HG03342 (cell line): ENCODE results near the gene SSR1.

Source experiments
- ATAC-seq: cut with Tn5 transposase; IDR thresholded peaks from one replicate; pipeline ENCODE4 v1.9.1; 2021; ENCODE audit warnings: mild to moderate bottlenecking, moderate library complexity; ENCODE audit not compliant: unreplicated experiment

Gene SSR1

GRCh38 chr6:7241709-7242645 is 71.0 kb downstream of the SSR1 start:
- no peak for ATAC-seq

GRCh38 chr6:7241160-7241559 is 71.8 kb downstream of the SSR1 start:
- no peak for ATAC-seq

- no peak for ATAC-seq
Observed at GRCh38 chr6:7240351-7240750, 72.6 kb downstream of the SSR1 start.

- no peak for ATAC-seq
Observed at GRCh38 chr6:7239590-7239948, 73.4 kb downstream of the SSR1 start.

- ATAC-seq: peak; percentile 68
Observed at GRCh38 chr6:7238900-7239589, 74.0 kb downstream of the SSR1 start.

- no peak for ATAC-seq
Observed at GRCh38 chr6:7238526-7238899, 74.5 kb downstream of the SSR1 start.

- ATAC-seq: no peak
Observed at GRCh38 chr6:7237653-7238188, 75.3 kb downstream of the SSR1 start.

GRCh38 chr6:7236306-7237209 is 76.4 kb downstream of the SSR1 start:
- peak; percentile 67 for ATAC-seq

GRCh38 chr6:7235712-7236305 is 77.2 kb downstream of the SSR1 start:
- no peak for ATAC-seq

- ATAC-seq: no peak
Observed at GRCh38 chr6:7234547-7234946, 78.5 kb downstream of the SSR1 start.

GRCh38 chr6:7232351-7232750 is 80.6 kb downstream of the SSR1 start:
- no peak for ATAC-seq

GRCh38 chr6:7230956-7231713 is 81.9 kb downstream of the SSR1 start:
- no peak for ATAC-seq

- no peak for ATAC-seq
Observed at GRCh38 chr6:7230327-7230691, 82.7 kb downstream of the SSR1 start.

- no peak for ATAC-seq
Observed at GRCh38 chr6:7229376-7230326, 83.3 kb downstream of the SSR1 start.

- ATAC-seq: no peak
Observed at GRCh38 chr6:7228662-7229375, 84.2 kb downstream of the SSR1 start.

- no peak for ATAC-seq
Observed at GRCh38 chr6:7224731-7225130, 88.3 kb downstream of the SSR1 start.

GRCh38 chr6:7222197-7222596 is 90.8 kb downstream of the SSR1 start:
- no peak for ATAC-seq

GRCh38 chr6:7219310-7219709 is 93.7 kb downstream of the SSR1 start:
- no peak for ATAC-seq
